Heart right ventricle (tissue), 16 donors: ENCODE data around the gene FCHSD2. TPM values are rescaled to one million over a fixed set of nuclear protein-coding genes. Genes with fewer than 3 reads are reported as not detected.

Source experiments
- ATAC-seq, 8 donors: fragments of 200-7000 bp; cut with Tn5 transposase; one replicate each; pipeline ENCODE4 v1.9.1; 2020; ENCODE audit warnings: mild to moderate bottlenecking in 8 of 8, moderate library complexity in 8 of 8, moderate number of reproducible peaks in 1 of 8
- DNase-seq, 2 donors: peaks; one replicate each; pipeline ENCODE4 v3.0.0-alpha.2; 2020
- H3K27ac ChIP-seq, 10 donors: fragments of 200-600 bp; sonication (generic) in 2 of 10; one replicate each; pipeline versions ENCODE4 v1.5.0 to v1.8.0; 2020 to 2022; ENCODE audit warnings: mild to moderate bottlenecking in 3 of 10
- H3K27me3 ChIP-seq, 7 donors: fragments of 200-600 bp; one replicate each; pipeline ENCODE4 v1.8.0; 2021 to 2022; ENCODE audit warnings: mild to moderate bottlenecking in 2 of 7
- H3K36me3 ChIP-seq, 9 donors: fragments of 200-600 bp; sonication (generic) in 1 of 9; one replicate each; pipeline versions ENCODE4 v1.5.0 to v1.8.0; 2020 to 2022; ENCODE audit warnings: mild to moderate bottlenecking in 2 of 9
- H3K4me1 ChIP-seq, 9 donors: fragments of 200-600 bp; sonication (generic) in 1 of 9; one replicate each; pipeline versions ENCODE4 v1.5.0 to v1.8.0; 2020 to 2022; ENCODE audit warnings: mild to moderate bottlenecking in 4 of 9
- H3K4me3 ChIP-seq, 10 donors: fragments of 200-600 bp; sonication (generic) in 2 of 10; one replicate each; pipeline versions ENCODE4 v1.5.0 to v1.8.0; 2020 to 2022; ENCODE audit warnings: mild to moderate bottlenecking in 7 of 10, moderate library complexity in 2 of 10
- H3K9me3 ChIP-seq, 11 donors: fragments of 200-600 bp in 10 of 11; sonication (generic) in 2 of 11; one replicate each; pipeline versions ENCODE4 v1.5.0 to v1.8.0; 2013 to 2022; ENCODE audit warnings: mild to moderate bottlenecking in 2 of 11, control low read depth in 1 of 11, moderate library complexity in 1 of 11
- CTCF ChIP-seq, 9 donors: fragments of 200-600 bp; sonication (generic) in 2 of 9; IDR thresholded peaks; one replicate each; pipeline versions ENCODE4 v1.5.0 to v1.8.0; 2021 to 2022; ENCODE audit warnings: antibody characterized with exemption in 9 of 9, mild to moderate bottlenecking in 5 of 9, moderate library complexity in 1 of 9
- WGBS, 2 donors: extraction: QIAGEN DNeasy Blood & Tissue Kit; methylation state at CpG; one replicate each; pipeline ENCODE4 v1.1.7; 2013; ENCODE audit warnings: inconsistent platforms in 1 of 2; 5-methylcytosine and 5-hydroxymethylcytosine counted together
- intact Hi-C, 10 donors: fragments of 100-400 bp; cut with DNase I; formaldehyde crosslinking; loops; one replicate each; pipeline versions ENCODE4 v1.11.1 to v1.14.2; 2022
- polyA plus RNA-seq, 2 donors: library from polyadenylated mRNA; stranded (reverse); fragments of 200-250 nt; gene quantifications; one replicate each; pipeline ENCODE4 v1.2.3, GENCODE V29; 2013
- total RNA-seq, 10 donors: library from RNA; stranded (reverse); fragmentation: NEBNext Ultra II Directional in 3 of 10; extraction: Animal tissue kit (Norgen Biotek cat#: 25700) in 3 of 10; gene quantifications; one replicate each; pipeline versions ENCODE4 v1.2.1 to v1.2.4, GENCODE V29; 2021 to 2023
- donor health status: Arrhythmogenic right ventricular cardiomyopathy.
- donor health status: ischemic (EF 13 %, LVEDD 7.1; RV severe dilation, severe dysfunction).
- donor health status: healthy with polysubstance abuse.
- donor health status: DM: no; HTN: yes; CAD: no.
- donor health status: DM: no; HTN: no; CAD: no.
- donor health status: ischemic (EF 25% LVEDD 6.9; RV normal size, moderate dysfunction).
- donor health status: ischemic (EF 25% LVEDD 5.7; RV mildly dilated, moderate dysfunction).
- donor health status: healthy.
- donor health status: DM: yes; HTN: yes; CAD: no.
- donor health status: Ischemic cardiomyopathy.
- donor health status: ischemic (EF 35%, LVEDD 5.7; RV mildly dilated, moderate dysfunction).
- donor health status: nonischemic (EF 11% LVEDD 7.7; RV severe dilation, severe dysfunction).
- donor health status: DM: yes; HTN: yes; CAD: no.
- donor health status: PGD.
- donor health status: ischemic (EF 29% LVEDD 5.4; RV normal size, mild dysfunction).
- donor health status: nonischemic (EF 23%, LVEDD 6.1; RV moderate dilation, normal function).

Gene FCHSD2
- total and polyA plus RNA-seq, 12 donors: 16.1 to 48.4 (median 37.5) TPM

GRCh38 chr11:73156686-73157085 is 14.6 kb upstream of the FCHSD2 start:
- DNase-seq: no peak
- no peak for ATAC-seq
- Histone ChIP-seq H3K4me1 (peaks cover 6 to 74% (median 54%) of the 10 kb centered on the region in 9 donors), H3K4me3 (no peak overlapping the region), H3K27ac (peak overlapping the region in 9 of 10 donors; percentile 81 to 89 (median 85)), H3K27me3 (no peaks in the 10 kb centered on the region), H3K9me3 (no peaks in the 10 kb centered on the region), H3K36me3 (no peaks in the 10 kb centered on the region)
- intact Hi-C loops: no loop called here
- 66 to 88% methylated on average over 2 of the region's 2 CpGs for WGBS, 2 donors
- no peak for TF ChIP-seq CTCF (IDR thresholded peaks at IDR 0.05)

GRCh38 chr11:73156114-73156513 is 14.0 kb upstream of the FCHSD2 start:
- H3K4me3 ChIP-seq: no peak overlapping the region
- peak overlapping the region in 7 of 10 donors; percentile 84 to 89 (median 88) for H3K27ac ChIP-seq
- H3K36me3 ChIP-seq: no peaks in the 10 kb centered on the region
- no peak for ATAC-seq
- no peak for TF ChIP-seq CTCF (IDR thresholded peaks at IDR 0.05)
- WGBS, 2 donors: 45 to 61% methylated on average over 1 of the region's 1 CpG
- peaks cover 6 to 74% (median 54%) of the 10 kb centered on the region in 9 donors for H3K4me1 ChIP-seq
- intact Hi-C loops: no loop called here
- DNase-seq: no peak
- H3K9me3 ChIP-seq: no peaks in the 10 kb centered on the region
- H3K27me3 ChIP-seq: no peaks in the 10 kb centered on the region

GRCh38 chr11:73155102-73155501 is 13.0 kb upstream of the FCHSD2 start:
- DNase-seq: no peak
- intact Hi-C loops: no loop called here
- WGBS, 2 donors: 93 to 98% methylated on average over 4 of the region's 4 CpGs
- no peak for TF ChIP-seq CTCF (IDR thresholded peaks at IDR 0.05)
- Histone ChIP-seq H3K9me3 (no peaks in the 10 kb centered on the region), H3K4me1 (peaks cover 6 to 79% (median 54%) of the 10 kb centered on the region in 9 donors), H3K36me3 (no peaks in the 10 kb centered on the region), H3K4me3 (no peak overlapping the region), H3K27ac (peak overlapping the region in 3 of 10 donors; percentile 74 to 91 (median 84)), H3K27me3 (no peaks in the 10 kb centered on the region)
- ATAC-seq: no peak

GRCh38 chr11:73154178-73154577 is 12.1 kb upstream of the FCHSD2 start:
- Histone ChIP-seq H3K36me3 (no peaks in the 10 kb centered on the region), H3K4me3 (no peak overlapping the region), H3K4me1 (peaks cover 6 to 80% (median 60%) of the 10 kb centered on the region in 9 donors), H3K27me3 (no peaks in the 10 kb centered on the region), H3K9me3 (no peaks in the 10 kb centered on the region), H3K27ac (peak overlapping the region in 9 of 10 donors; percentile 3 to 91 (median 74))
- ATAC-seq (peak in 1 of 8 donors; percentile 12), DNase-seq (no peak)
- WGBS, 2 donors: 73 to 81% methylated on average over 3 of the region's 3 CpGs
- TF ChIP-seq CTCF (IDR thresholded peaks at IDR 0.05): no peak
- intact Hi-C loops: no loop called here
